HG02884 (cell line): ENCODE measurements around the gene NDUFA12.
A peak's percentile ranks its signal among the peaks of the same experiment; 100 is the strongest.

Source experiments
- ATAC-seq: cut with Tn5 transposase; IDR thresholded peaks from one replicate; pipeline ENCODE4 v1.9.1; 2021; ENCODE audit warnings: mild to moderate bottlenecking, moderate library complexity; ENCODE audit not compliant: unreplicated experiment

Gene NDUFA12

GRCh38 chr12:94942663-94943062, 60.8 kb downstream of the NDUFA12 start:
- ATAC-seq: no peak

GRCh38 chr12:94941440-94941862, 62.0 kb downstream of the NDUFA12 start:
- ATAC-seq: peak; percentile 58

GRCh38 chr12:94940771-94941170, 62.7 kb downstream of the NDUFA12 start:
- ATAC-seq: no peak

- ATAC-seq: no peak
Observed at GRCh38 chr12:94938583-94938982, 64.9 kb downstream of the NDUFA12 start.

GRCh38 chr12:94930772-94931171, 72.7 kb downstream of the NDUFA12 start:
- ATAC-seq: no peak

- ATAC-seq: no peak
Observed at GRCh38 chr12:94930216-94930654, 73.3 kb downstream of the NDUFA12 start.

GRCh38 chr12:94929780-94930179, 73.7 kb downstream of the NDUFA12 start:
- ATAC-seq: no peak

GRCh38 chr12:94925729-94926128, 77.8 kb downstream of the NDUFA12 start:
- ATAC-seq: no peak

- ATAC-seq: no peak
Observed at GRCh38 chr12:94925206-94925605, 78.3 kb downstream of the NDUFA12 start.

- ATAC-seq: no peak
Observed at GRCh38 chr12:94922561-94922960, 80.9 kb downstream of the NDUFA12 start.
